ENCODE measurements around the gene ZNF564.

DNA sequence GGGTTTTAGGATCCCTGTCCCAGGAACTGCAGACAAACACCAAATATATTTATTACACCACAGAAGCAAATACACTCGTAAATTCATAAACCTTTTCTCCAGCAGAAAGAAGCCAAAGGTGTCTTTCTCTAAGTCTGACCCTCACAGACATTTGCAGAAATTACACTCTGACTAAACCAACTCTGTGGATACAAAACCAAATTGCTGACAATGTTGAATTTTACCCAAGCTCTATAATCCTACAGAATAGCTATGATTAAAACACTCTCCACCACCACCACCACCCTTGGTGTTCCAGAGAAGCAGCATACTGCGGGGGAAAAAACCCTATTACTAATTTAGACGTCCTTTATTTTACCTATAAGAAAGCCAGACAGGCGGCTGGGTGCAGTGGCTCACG is 5.2 kb downstream of the ZNF564 start:
- TF ChIP-seq, protein P1, sequence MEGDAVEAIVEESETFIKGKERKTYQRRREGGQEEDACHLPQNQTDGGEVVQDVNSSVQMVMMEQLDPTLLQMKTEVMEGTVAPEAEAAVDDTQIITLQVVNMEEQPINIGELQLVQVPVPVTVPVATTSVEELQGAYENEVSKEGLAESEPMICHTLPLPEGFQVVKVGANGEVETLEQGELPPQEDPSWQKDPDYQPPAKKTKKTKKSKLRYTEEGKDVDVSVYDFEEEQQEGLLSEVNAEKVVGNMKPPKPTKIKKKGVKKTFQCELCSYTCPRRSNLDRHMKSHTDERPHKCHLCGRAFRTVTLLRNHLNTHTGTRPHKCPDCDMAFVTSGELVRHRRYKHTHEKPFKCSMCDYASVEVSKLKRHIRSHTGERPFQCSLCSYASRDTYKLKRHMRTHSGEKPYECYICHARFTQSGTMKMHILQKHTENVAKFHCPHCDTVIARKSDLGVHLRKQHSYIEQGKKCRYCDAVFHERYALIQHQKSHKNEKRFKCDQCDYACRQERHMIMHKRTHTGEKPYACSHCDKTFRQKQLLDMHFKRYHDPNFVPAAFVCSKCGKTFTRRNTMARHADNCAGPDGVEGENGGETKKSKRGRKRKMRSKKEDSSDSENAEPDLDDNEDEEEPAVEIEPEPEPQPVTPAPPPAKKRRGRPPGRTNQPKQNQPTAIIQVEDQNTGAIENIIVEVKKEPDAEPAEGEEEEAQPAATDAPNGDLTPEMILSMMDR (IDR thresholded peaks at IDR 0.05), result no peak
- no peak for TF ChIP-seq POLR2AphosphoS5 (IDR thresholded peaks at IDR 0.05)
- no peak for TF ChIP-seq POLR2A (IDR thresholded peaks at IDR 0.05)
